KMS-11 (cell line): ENCODE measurements around the gene ALDH3B2.

Experiments
- H2AFZ ChIP-seq: fragments of 200-600 bp; sonication (generic); 2 replicates; pipeline ENCODE4 v1.6.1; 2016; ENCODE audit warnings: antibody characterized with exemption, mixed run types, low read depth
- H3K27ac ChIP-seq: fragments of 200-600 bp; sonication (generic); 2 replicates; pipeline ENCODE4 v1.6.1; 2016; ENCODE audit warnings: mild to moderate bottlenecking, mixed run types
- H3K27me3 ChIP-seq: fragments of 200-600 bp; sonication (generic); 2 replicates; pipeline ENCODE4 v1.6.1; 2017; ENCODE audit warnings: mild to moderate bottlenecking, low read depth, mixed run types, moderate library complexity; ENCODE audit not compliant: insufficient read depth
- H3K36me3 ChIP-seq: fragments of 200-600 bp; sonication (generic); 2 replicates; pipeline ENCODE4 v1.6.1; 2017; ENCODE audit warnings: mild to moderate bottlenecking, mixed run types; ENCODE audit not compliant: insufficient read depth
- H3K4me1 ChIP-seq: fragments of 200-600 bp; sonication (generic); 2 replicates; pipeline ENCODE4 v1.6.1; 2016; ENCODE audit warnings: mild to moderate bottlenecking, low read depth, mixed run types; ENCODE audit not compliant: poor library complexity, severe bottlenecking
- H3K4me2 ChIP-seq: fragments of 200-600 bp; sonication (generic); 2 replicates; pipeline ENCODE4 v1.7.0; 2016; ENCODE audit warnings: mild to moderate bottlenecking, mixed run types
- H3K4me3 ChIP-seq: fragments of 200-600 bp; sonication (generic); IDR thresholded peaks from 2 replicates; pipeline ENCODE4 v1.6.1; 2017; ENCODE audit warnings: low read depth, low read length, mixed read lengths; ENCODE audit not compliant: insufficient read depth
- H3K79me2 ChIP-seq: fragments of 200-600 bp; sonication (generic); 2 replicates; pipeline ENCODE4 v1.6.1; 2016; ENCODE audit warnings: low read depth, mixed run types; ENCODE audit not compliant: insufficient read depth
- H3K9ac ChIP-seq: fragments of 200-600 bp; sonication (generic); 2 replicates; pipeline ENCODE4 v1.6.1; 2016; ENCODE audit warnings: mild to moderate bottlenecking, mixed run types
- H4K20me1 ChIP-seq: fragments of 200-600 bp; sonication (generic); 2 replicates; pipeline ENCODE4 v1.6.1; 2016; ENCODE audit warnings: mild to moderate bottlenecking, mixed run types; ENCODE audit not compliant: insufficient read depth
- TF ChIP-seq, protein P1 (sequence below): fragments of 200-600 bp; sonication (generic); conservative IDR thresholded peaks from 2 replicates; pipeline ENCODE4 v1.6.1; 2017; ENCODE audit warnings: low read depth, mild to moderate bottlenecking, antibody characterized with exemption, low read length, moderate library complexity, mixed read lengths

ALDH3B2 gene

DNA sequence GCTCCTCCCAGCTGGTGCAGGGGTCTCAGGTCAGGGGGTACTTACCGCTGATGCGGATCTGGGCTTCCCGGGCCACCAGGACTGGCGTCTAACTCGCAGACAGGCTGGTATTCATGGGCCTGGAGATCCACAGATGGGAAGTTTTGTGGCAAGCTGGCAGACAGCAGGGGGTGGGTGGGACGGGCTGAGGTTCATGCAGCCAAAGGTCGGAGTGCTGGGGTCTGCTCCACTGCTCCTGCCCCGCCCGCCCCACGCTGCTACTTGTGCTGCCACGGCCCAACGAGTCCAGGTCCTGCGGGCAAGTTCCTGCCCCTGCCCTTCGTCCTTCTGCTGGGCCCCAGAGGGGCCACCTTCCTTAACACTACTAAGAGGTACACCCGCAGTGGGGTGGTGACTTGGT lies 27.0 kb downstream of the ALDH3B2 start:
- no peak overlapping the region for H3K27ac ChIP-seq
- no peaks in the 10 kb centered on the region for H4K20me1 ChIP-seq
- no peaks in the 10 kb centered on the region for H3K27me3 ChIP-seq
- no peak overlapping the region for H3K4me3 ChIP-seq
- no peak overlapping the region for H2AFZ ChIP-seq
- TF ChIP-seq, protein P1, sequence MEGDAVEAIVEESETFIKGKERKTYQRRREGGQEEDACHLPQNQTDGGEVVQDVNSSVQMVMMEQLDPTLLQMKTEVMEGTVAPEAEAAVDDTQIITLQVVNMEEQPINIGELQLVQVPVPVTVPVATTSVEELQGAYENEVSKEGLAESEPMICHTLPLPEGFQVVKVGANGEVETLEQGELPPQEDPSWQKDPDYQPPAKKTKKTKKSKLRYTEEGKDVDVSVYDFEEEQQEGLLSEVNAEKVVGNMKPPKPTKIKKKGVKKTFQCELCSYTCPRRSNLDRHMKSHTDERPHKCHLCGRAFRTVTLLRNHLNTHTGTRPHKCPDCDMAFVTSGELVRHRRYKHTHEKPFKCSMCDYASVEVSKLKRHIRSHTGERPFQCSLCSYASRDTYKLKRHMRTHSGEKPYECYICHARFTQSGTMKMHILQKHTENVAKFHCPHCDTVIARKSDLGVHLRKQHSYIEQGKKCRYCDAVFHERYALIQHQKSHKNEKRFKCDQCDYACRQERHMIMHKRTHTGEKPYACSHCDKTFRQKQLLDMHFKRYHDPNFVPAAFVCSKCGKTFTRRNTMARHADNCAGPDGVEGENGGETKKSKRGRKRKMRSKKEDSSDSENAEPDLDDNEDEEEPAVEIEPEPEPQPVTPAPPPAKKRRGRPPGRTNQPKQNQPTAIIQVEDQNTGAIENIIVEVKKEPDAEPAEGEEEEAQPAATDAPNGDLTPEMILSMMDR, result no peak
- no peak overlapping the region for H3K4me2 ChIP-seq
- H3K36me3 ChIP-seq, result no peaks in the 10 kb centered on the region
- H3K9ac ChIP-seq, result no peak overlapping the region
- H3K79me2 ChIP-seq, result no peaks in the 10 kb centered on the region
- H3K4me1 ChIP-seq, result peaks cover 35% of the 10 kb centered on the region

DNA sequence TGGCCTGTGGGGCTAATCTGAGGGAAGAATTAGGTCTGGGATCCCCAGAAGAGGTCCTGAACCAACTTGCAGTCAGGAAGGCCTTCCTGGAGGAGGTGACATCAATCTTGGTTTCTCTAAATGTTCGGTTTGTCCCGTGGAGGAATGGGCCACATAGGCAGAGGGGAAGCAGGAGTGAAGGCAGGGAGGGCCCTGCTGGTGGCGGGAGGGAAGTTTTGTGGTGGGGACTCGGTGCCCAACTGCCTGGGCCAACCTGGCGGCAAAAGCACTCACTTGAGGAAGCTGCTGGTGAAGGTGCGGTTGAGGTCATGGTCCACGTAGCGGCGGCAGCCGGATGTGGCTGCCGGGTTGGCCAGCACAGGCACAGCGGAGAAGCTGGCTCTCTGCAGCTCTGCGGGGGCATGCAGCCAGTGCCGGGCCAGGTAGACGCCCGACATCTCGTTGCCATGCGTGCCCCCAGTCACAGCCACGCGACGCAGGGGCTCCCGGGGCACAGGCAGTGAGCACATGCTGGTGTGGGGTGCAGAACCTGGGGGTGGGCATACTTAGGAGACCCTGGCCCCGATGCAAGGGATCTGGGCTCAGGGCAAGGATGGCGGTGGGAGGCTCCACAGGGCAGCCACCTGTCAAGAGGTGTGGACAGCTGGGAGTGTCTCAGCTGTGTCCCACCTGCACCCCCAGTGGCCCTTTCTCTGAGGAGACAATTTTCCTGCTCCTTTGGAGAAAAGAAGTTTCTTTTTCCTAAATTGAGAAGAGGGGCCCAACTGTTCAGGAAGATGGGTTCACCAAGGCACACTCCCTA lies 27.7 kb downstream of the ALDH3B2 start:
- no peaks in the 10 kb centered on the region for H3K27me3 ChIP-seq
- no peak overlapping the region for H3K4me2 ChIP-seq
- no peak overlapping the region for H2AFZ ChIP-seq
- H3K79me2 ChIP-seq, result no peaks in the 10 kb centered on the region
- H3K4me1 ChIP-seq, result peaks cover 35% of the 10 kb centered on the region
- TF ChIP-seq, protein P1, result no peak
- no peak overlapping the region for H3K9ac ChIP-seq
- no peak overlapping the region for H3K27ac ChIP-seq
- H3K36me3 ChIP-seq, result no peaks in the 10 kb centered on the region
- H3K4me3 ChIP-seq, result no peak overlapping the region
- no peaks in the 10 kb centered on the region for H4K20me1 ChIP-seq

DNA sequence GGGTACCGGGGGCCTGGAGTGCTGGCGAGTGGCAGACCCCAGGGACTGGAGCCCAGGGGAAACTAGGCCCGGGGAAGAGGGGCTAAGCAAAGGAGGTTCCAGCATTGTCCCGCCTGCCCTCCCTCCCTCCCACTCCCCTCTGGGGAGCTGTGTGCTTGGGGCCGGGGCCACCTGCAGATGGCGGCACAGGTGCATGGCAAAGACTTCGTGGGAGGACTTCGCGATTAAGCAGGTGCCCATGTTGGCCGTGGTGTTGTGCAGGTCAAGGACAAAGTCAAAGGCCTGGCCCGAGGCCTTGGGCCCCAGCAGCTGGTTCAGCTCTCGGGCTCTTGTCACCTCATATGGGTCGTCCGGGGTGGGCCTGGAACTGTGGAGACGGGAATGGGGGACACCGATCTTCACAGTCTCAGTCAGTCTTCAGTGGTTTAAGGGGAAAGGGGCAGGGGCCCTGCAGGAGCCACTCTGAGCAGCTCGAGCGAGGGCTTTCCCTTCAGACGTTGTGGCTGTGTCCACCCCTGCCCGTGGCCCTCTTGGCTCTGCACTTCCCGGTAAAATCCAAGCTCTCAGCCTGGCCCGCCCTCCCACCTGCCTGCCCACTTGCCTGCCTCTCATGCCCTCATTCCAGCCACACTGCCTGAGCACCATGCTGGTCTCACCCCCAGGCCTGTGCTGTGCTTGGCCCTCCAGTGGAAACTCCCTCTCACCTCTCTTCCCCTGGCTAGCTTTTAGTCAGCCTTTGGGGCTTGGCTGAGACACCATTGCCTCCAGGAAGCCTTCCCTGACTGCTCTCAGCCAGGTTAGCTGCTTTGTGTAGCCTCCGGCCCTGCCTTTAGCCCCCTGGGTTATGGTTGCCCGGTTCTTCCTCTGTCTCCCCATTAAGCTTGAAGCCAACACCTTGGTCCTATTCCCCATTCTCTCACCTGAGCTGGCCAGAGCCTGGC lies 28.6 kb downstream of the ALDH3B2 start:
- Histone ChIP-seq H3K27ac (no peak overlapping the region), H3K4me2 (no peak overlapping the region), H3K4me3 (no peak overlapping the region), H3K36me3 (no peaks in the 10 kb centered on the region), H2AFZ (no peak overlapping the region), H4K20me1 (no peaks in the 10 kb centered on the region), H3K27me3 (no peaks in the 10 kb centered on the region), H3K9ac (no peak overlapping the region), H3K4me1 (peaks cover 29% of the 10 kb centered on the region), H3K79me2 (no peaks in the 10 kb centered on the region)
- TF ChIP-seq, protein P1, result no peak

DNA sequence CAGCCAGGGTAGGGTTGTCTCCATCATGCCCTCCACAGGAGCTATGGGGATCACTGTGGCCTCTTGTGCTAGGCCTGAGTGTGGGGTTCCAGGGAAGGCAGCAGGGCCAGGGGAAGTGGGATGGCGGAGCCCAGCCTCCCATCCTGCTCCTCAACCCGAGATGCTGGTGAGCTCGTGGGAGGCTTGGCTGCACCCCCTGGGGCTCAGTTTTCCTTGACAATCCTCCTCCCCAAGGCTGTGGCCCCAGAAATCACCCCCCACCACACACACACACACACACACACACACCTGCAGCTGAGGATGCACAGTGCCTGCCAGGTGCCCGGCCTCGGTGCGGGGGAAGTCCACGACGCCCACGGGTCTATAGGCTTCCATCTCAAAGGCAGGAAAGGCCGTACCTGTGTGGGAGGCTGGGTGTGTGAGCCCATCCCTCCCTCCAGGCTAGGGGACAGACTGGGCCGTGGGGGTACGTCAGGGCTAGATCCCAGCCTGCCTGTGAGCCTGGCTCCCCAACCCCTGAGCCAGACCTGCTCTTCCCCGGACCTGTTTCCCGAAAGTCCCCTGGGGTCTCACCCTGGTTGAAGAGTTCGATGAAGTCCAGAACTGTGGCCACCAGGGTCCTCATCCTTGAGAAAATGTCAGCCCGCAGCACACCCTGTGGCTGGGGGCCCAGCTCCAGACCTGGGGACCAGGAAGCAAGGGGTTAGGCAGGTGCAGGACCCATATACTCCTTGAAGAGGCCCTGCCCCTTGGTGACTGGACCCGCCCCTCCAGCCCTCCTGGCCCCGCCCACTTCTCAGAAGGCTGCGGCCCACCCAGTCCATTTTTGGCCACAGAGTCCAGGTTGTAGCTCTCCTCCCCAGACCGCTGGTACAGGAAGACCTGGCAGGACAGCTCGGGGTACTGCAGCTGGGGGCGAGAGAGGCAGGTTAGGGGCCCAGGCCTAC lies 29.7 kb downstream of the ALDH3B2 start:
- Histone ChIP-seq H3K4me3 (no peak overlapping the region), H2AFZ (no peak overlapping the region), H3K27ac (no peak overlapping the region), H3K79me2 (no peaks in the 10 kb centered on the region), H3K4me2 (no peak overlapping the region), H3K36me3 (no peaks in the 10 kb centered on the region), H4K20me1 (no peaks in the 10 kb centered on the region), H3K27me3 (no peaks in the 10 kb centered on the region; the same call in 1 of the 2 replicates), H3K4me1 (peaks cover 24% of the 10 kb centered on the region), H3K9ac (no peak overlapping the region)
- TF ChIP-seq, protein P1, result no peak
